ENCODE results near the gene UQCC5.

UQCC5 gene

GRCh38 chr3:52503788-52504424 lies 32.5 kb upstream of the UQCC5 start:
- no peak for DNase-seq (ENCODE audit: low read depth in 2 of 2)

GRCh38 chr3:52504977-52505376 lies 31.4 kb upstream of the UQCC5 start:
- no peak for DNase-seq (ENCODE audit: low read depth in 2 of 2)

GRCh38 chr3:52506266-52506966 lies 30.0 kb upstream of the UQCC5 start:
- DNase-seq (ENCODE audit: low read depth in 2 of 2) = no peak

- no peak for DNase-seq (ENCODE audit: low read depth in 2 of 2)
These were observed 29.0 kb upstream of the UQCC5 start for GRCh38 chr3:52507359-52507758.

GRCh38 chr3:52509753-52510328 lies 26.6 kb upstream of the UQCC5 start:
- no peak for DNase-seq (ENCODE audit: low read depth in 2 of 2)

GRCh38 chr3:52511509-52511908 lies 24.9 kb upstream of the UQCC5 start:
- DNase-seq (ENCODE audit: low read depth in 2 of 2) = no peak

- DNase-seq (ENCODE audit: low read depth in 2 of 2) = no peak
These were observed 24.3 kb upstream of the UQCC5 start for GRCh38 chr3:52512105-52512504.

GRCh38 chr3:52512727-52513126 lies 23.7 kb upstream of the UQCC5 start:
- DNase-seq (ENCODE audit: low read depth in 2 of 2) = no peak

- no peak for DNase-seq (ENCODE audit: low read depth in 2 of 2)
These were observed 23.1 kb upstream of the UQCC5 start for GRCh38 chr3:52513281-52513680.

GRCh38 chr3:52514576-52514975 lies 21.8 kb upstream of the UQCC5 start:
- no peak for DNase-seq (ENCODE audit: low read depth in 2 of 2)

- no peak for DNase-seq (ENCODE audit: low read depth in 2 of 2)
These were observed 21.2 kb upstream of the UQCC5 start for GRCh38 chr3:52515192-52515591.

GRCh38 chr3:52516509-52517195 lies 19.8 kb upstream of the UQCC5 start:
- DNase-seq (ENCODE audit: low read depth in 2 of 2) = no peak

- DNase-seq (ENCODE audit: low read depth in 2 of 2) = no peak
These were observed 18.3 kb upstream of the UQCC5 start for GRCh38 chr3:52517796-52518722.

GRCh38 chr3:52518723-52519444 lies 17.5 kb upstream of the UQCC5 start:
- no peak for DNase-seq (ENCODE audit: low read depth in 2 of 2)

- no peak for DNase-seq (ENCODE audit: low read depth in 2 of 2)
These were observed 16.8 kb upstream of the UQCC5 start for GRCh38 chr3:52519445-52520140.

- no peak for DNase-seq (ENCODE audit: low read depth in 2 of 2)
These were observed 16.2 kb upstream of the UQCC5 start for GRCh38 chr3:52520141-52520667.

GRCh38 chr3:52520716-52521487 lies 15.5 kb upstream of the UQCC5 start:
- no peak for DNase-seq (ENCODE audit: low read depth in 2 of 2)

- no peak for DNase-seq (ENCODE audit: low read depth in 2 of 2)
These were observed 14.9 kb upstream of the UQCC5 start for GRCh38 chr3:52521488-52521824.

- DNase-seq (ENCODE audit: low read depth in 2 of 2) = no peak
These were observed 14.3 kb upstream of the UQCC5 start for GRCh38 chr3:52521881-52522650.

Measured in stimulated activated CD8-positive, alpha-beta memory T cell treated with anti-CD3 and anti-CD28 coated beads, Interleukin-7, amount 100 ng/mL, for 1 hour (primary cell).